DND-41 (cell line): ENCODE data around the gene COPA.

Experiments
- EZH2 ChIP-seq: IDR thresholded peaks from 3 replicates; pipeline ENCODE4 v1.6.1; 2012; ENCODE audit warnings: borderline replicate concordance, low read depth, mild to moderate bottlenecking, moderate library complexity, low read length, inconsistent platforms; ENCODE audit not compliant: severe bottlenecking
- TF ChIP-seq, protein P1 (sequence below): IDR thresholded peaks from 2 replicates; pipeline ENCODE4 v1.5.1; 2012; ENCODE audit warnings: borderline replicate concordance, low read length, moderate library complexity, mild to moderate bottlenecking; ENCODE audit not compliant: poor library complexity, severe bottlenecking; ENCODE audit errors: extremely low read depth

DNA sequence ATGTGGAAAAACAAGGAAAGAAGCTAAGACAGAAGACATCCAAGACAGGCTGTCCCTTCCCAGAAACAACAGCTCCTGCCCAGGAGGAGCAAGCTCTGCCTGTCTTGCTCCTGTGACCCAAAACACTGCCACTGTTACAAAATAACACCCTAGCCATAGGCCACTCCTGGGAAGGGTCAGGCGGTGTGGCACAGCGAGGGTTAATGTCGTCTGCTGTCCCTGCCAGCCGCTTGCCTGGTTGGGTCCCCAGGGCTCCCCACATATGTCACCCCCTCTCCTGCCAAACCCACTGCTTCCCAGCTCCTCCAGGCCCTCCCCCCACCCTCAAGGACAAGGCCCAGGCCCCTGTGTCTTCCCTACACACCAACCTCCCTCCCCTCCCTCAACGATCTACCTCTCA, 20.0 kb upstream of the COPA start:
- TF ChIP-seq, protein P1, sequence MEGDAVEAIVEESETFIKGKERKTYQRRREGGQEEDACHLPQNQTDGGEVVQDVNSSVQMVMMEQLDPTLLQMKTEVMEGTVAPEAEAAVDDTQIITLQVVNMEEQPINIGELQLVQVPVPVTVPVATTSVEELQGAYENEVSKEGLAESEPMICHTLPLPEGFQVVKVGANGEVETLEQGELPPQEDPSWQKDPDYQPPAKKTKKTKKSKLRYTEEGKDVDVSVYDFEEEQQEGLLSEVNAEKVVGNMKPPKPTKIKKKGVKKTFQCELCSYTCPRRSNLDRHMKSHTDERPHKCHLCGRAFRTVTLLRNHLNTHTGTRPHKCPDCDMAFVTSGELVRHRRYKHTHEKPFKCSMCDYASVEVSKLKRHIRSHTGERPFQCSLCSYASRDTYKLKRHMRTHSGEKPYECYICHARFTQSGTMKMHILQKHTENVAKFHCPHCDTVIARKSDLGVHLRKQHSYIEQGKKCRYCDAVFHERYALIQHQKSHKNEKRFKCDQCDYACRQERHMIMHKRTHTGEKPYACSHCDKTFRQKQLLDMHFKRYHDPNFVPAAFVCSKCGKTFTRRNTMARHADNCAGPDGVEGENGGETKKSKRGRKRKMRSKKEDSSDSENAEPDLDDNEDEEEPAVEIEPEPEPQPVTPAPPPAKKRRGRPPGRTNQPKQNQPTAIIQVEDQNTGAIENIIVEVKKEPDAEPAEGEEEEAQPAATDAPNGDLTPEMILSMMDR = no peak
- no peak for TF ChIP-seq EZH2
